NCI-H1417 (cell line): Measurements from ENCODE around the gene CD7.

Experiments used
- DNase-seq, 3 experiments: peaks; one replicate each; lab custom pipeline; 2025; lab: John Stamatoyannopoulos, UW

Gene CD7

DNA sequence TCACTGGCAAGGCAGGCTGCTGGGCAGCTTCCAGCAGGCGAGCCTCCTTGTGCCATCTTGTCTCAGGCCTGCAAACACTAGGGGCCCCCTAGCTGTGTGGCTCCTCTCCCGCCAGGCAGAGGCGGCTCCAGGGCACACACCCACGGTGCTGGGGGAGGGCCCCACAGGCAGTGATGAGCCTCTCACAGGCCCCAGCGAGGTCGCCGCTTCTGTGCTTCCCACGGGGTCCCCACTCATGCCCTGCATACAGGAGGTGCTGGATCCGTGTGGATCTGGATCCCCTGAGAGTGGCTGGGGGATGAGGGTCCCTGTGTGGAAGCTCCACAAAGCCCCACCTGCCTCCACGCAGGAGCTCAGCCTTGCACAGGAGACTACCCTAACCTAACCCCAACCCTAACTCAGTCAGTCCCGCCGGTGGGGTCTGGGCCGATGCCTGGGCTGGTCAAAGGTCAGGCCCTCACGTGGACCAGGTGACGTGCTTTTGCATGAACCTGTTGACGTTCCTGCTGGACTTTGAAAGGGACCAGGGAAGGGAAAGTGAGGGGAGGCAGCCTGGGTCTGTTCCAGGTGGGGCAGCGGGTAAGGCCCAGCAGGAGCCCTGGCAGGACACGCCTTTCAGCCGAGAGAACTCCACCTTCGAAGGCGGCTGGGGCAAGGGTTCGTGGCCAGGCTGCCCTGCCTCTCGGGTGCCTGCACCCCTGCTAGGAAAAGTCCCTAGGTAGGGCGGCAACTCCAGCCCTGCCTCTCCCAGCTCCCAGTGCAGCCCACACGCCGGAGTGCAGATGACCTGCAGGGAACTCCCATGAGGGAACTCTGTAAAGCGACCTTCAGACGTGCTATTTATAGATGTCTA lies 11.0 kb upstream of the CD7 start:
- DNase-seq, result peak in 2 of 3 experiments; percentile 8 to 37

- DNase-seq, result no peak
Measured at GRCh38 chr17:82327757-82328140, 10.3 kb upstream of the CD7 start.

GRCh38 chr17:82327289-82327688 lies 9.9 kb upstream of the CD7 start:
- peak in 2 of 3 experiments; percentile 35 to 67 for DNase-seq

- DNase-seq, result no peak
Measured at GRCh38 chr17:82325286-82326180, 8.1 kb upstream of the CD7 start.

DNA sequence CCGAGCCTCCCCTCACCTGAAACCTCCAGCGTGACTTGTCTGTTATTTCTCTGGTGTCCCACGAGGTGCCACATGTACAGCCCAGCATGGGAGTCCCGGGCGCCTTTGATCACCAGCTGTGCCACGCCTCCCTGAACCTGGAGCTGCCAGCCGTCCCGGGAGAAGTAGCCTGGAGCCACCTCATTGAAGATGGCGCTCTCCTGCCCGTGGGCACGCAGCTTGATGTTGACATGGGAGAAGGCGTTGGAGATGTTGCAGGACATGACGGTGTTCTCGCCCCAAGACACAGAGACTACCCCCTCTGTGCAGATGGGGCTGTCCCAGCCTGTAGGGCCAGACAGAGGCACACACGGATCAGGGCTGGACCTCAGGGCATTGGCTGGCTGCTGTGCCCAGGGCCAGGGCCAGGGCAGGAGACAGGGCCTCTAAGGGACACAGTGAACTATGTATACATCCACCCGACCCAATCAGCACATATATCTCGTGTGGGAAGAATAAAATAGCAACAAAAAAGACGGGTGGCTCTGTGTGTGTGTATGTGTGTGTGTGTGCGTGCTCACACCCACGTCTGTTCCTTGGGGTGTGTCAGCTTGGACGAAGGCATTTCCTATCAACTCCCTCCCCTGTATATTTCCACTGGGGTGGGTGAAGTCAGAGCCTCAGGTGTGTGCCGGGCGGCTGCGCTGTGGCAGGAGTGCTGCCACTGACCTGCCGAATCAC lies 7.3 kb upstream of the CD7 start:
- DNase-seq, result no peak

DNA sequence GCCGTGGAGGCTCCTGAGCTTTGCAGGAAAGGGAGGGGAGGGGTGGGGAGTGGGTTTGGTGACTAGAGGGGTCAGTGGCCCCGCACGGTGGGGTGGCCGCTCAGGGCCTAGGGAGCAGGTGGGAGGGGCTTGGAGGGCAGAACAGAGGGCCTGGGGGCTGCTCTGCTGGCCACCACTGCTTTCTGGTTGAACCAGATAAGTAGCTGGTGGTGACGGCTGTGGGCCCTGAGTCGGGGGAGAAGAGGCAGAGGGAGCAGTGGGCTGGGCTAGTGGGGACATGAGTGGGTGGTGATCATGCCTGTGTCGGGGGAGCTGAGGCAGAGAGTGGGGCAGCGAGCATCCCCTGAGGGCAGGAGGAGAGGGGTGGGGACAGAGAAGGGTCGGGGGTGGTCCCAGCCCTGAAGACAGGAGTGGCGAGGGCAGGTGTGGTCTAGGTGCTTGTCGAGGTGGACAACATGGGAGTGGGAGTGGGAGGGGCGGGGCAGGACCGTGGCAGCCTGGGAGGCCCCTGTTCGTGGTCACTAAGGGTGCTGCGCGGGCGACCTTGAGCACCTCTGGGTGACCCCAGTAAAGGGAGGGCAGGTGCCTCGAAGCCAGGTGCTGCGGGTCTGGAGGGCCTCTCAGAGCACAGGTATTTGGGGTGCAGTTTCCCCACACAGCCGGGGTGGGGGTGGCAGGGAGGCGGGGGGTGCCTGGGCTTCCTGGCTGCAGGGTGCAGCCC lies 6.3 kb upstream of the CD7 start:
- no peak for DNase-seq

- no peak for DNase-seq
Measured at GRCh38 chr17:82322526-82323453, 5.4 kb upstream of the CD7 start.

DNA sequence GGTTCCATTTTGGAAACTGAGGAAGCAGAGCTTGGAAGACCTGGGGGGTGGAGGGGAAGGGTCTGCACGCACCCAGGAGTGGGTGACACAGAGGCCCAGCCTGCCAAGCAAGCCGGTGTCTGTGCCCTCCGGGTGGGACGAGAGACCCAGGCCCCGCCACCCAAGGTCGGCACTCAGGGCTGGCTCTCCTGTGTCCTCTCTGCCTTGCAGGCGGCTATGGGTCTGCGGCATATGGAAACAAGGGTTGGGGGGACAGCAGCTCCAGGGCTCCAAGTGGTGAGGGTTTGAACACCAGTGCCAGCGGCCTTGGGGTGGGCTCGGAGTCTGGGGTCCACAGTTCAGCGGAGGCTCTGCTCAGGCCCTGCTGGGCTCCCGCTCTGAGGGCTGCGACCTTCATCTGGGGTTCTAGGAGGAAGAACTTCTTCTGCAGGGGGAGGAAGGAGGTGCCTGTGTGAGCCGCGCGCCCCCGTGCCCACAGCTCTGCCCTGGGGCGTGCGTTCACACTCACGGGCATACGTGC lies 4.6 kb upstream of the CD7 start:
- DNase-seq, result no peak

GRCh38 chr17:82320956-82321927 lies 3.8 kb upstream of the CD7 start:
- peak in 1 of 3 experiments; percentile 33 for DNase-seq

DNA sequence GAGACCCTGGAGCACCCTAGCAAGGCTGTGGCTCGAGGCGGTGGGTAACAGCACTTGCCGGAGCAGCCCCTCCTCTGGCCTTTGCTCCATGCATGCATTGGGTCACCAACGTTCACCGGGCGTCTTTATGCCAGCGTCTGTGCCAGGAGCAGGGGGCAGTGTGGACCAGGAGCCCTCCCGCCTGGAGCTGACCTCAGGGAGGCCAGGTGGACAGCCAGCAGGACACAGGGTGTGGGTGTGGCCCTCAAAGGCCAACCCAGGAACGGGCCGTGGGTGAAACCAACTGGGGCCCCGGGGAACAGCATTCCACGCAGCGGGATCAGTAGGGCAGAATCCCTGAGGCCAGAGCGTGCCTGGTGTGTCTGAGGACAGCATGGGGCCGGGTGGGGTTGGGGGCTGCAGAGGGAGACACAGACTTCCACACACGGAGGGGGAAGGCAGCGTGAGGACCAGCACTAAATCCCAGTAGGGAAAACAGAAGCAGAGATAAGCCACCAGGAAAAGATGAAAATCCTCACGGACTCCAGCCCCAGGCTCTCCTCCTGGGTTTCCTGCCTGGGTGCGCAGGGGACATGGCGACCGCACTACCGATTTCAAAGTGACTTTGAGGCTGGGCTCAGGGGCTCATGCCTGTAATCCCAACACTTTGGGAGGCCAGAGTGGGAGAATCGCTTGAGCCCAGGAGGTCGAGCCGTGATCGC lies 2.9 kb upstream of the CD7 start:
- no peak for DNase-seq

DNA sequence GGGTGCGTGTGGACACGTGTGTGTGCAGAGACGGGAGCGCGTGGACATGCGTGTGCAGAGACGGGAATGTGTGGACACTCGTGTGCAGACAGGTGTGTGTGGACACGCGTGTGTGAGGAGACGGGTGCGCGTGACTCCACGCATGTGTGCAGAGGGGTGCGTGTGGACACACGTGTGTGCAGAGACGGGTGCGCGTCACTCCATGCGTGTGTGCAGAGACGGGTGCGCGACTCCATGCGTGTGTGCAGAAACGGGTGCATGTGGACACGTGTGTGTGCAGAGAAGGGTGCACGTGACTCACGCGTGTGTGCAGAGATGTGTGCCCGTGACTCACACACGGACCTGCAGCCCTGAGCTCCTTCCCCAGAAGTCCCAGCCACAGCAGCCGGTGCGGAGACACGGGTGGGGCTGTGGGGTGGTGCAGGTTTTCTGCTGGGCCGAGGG lies 2.2 kb upstream of the CD7 start:
- DNase-seq, result no peak

- no peak for DNase-seq
Measured at GRCh38 chr17:82318772-82319606, 1.6 kb upstream of the CD7 start.

- DNase-seq, result no peak
Measured at GRCh38 chr17:82318169-82318498, 726 bp upstream of the CD7 start.

- DNase-seq, result no peak
Measured at GRCh38 chr17:82316651-82317393, 586 bp downstream of the CD7 start.

- peak in 2 of 3 experiments; percentile 33 to 47 for DNase-seq
Measured at GRCh38 chr17:82315703-82316358, 1.6 kb downstream of the CD7 start.
